ENCODE data around the gene LRRC3B. TPM values are rescaled to one million over a fixed set of nuclear protein-coding genes. Genes with fewer than 3 reads are reported as not detected.

LRRC3B gene
- total RNA-seq, 1 donor from 2014 or later: 0.43 TPM

DNA sequence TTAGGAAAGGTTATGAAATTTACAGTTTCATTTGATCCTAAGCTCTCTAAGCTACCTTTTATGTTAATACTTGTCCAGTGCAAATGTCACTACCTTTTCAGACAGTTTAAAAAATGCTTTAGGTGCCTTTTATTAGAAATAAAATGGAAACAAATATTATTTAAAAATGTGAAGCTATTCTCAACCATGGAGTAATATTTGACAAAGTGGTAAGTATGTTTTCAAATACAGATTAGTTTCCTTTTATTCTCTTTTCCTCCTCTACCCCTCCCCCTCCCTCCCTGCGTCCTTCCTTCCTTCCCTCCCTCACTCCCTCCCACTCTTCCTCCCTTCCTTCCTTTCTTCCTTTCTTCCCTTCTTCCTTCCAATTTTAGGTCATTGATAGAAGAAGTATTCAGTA, 6.3 kb downstream of the LRRC3B start:
- DNase-seq (ENCODE audit: low spot score): no peak
- intact Hi-C loops (cut with DNase I): loop anchor here (1.0 kb wide), 1 partner anchor 13 kb away; no protein-coding TSS in a partner anchor

DNA sequence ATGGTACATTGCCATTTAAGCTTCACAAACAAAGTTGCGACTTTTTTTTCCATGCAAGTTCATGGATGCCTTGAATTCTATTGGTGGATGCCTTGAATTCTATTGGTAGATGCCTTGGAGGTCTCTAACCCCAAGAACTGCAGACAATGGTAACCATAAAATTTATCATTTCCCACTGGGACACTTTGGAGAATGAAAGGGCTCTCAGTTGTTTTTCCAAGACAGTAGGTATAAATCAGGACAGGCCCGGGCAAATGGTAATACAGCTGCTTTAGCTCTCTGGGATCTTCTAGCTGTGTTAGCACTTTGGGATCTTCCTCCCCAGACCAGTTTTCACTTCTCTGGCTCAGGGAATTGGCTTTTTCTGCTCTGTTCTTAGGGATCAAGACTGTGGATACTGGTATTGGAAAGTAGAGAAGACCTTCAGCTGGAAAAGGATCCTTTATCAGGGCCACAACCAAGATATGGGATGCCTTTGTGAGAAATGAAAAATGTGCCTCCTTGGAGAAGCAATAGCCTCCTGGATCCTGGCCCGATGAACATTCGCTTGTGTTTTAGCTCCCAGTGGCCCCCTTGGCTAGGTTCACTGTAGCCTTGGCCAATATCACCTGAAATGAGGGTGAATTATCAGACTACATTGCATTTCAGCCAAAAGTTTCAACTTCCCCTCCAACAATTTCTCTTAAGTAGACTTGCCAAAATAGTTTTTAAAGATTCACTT, 8.3 kb downstream of the LRRC3B start:
- intact Hi-C loops (cut with DNase I): no loop called here
- no peak for DNase-seq (ENCODE audit: low spot score)

DNA sequence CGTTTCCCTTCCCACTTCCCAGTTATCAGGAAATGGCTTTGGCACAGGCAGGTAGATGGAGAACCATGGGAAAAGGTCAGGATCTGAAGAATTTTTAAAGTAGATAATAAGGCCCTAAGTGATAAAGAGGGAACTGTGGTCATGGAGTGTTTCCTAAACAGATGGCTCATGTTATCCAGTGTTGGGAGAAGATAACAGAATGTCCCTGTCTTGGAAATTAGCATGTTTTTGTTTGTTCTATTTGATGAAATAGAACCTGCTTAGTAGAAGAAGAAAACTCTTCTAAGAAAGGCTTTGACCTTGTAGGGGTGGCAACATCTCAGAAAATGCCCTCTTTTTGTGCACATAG, 8.8 kb downstream of the LRRC3B start:
- intact Hi-C loops (cut with DNase I): no loop called here
- DNase-seq (ENCODE audit: low spot score): no peak

GRCh38 chr3:26634601-26635000, 12.0 kb downstream of the LRRC3B start:
- no peak for DNase-seq (ENCODE audit: low spot score)
- intact Hi-C loops (cut with DNase I): no loop called here

DNA sequence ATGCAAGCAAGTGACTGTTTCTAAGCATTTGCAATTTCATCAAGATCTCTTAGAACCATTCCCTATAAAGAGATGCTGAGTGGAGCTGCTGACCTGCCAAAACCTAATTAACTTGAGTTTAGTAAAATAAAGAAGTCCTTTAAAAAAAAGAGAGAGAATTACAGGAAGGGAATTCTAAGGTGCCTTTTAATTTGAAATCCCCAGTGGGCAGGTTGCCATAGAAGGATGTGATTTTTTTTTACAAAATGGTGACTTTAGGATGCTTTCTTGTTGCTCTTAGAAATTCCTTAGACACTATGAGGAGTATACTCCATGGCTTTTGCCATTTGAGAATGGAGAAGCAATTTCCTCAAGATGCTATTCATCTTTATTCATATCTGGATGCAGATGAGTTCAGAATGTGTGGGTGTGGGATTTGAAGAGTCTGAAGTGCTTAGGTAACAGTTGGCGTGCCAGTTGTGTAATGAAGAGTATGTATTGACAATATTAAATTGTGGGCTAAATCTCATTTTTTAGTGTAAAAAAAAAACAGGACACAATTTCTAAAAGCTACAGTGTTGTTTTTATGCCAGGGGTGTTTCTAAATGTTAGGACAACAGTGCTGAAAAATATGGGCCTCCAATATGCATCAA, 13.6 kb downstream of the LRRC3B start:
- intact Hi-C loops (cut with DNase I): no loop called here
- DNase-seq (ENCODE audit: low spot score): no peak

DNA sequence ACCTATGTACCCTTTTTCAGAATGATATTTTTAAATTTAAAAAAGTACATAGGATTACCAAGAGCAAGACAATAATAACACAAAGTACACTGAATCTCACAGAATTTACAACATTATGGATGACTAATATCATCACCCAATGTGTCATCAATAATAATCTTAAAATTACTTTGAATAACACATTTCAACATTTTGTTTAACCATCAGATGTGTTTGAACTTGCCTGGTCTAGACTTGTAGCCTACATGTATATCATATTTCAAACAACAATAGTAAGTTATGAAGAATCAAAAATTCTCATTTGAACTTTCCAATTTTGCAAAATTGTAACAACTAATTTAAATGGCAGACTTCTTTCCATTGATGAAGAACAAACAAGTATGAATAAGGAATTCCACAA, 15.1 kb downstream of the LRRC3B start:
- intact Hi-C loops (cut with DNase I): no loop called here
- DNase-seq (ENCODE audit: low spot score): no peak

- DNase-seq (ENCODE audit: low spot score): no peak
- intact Hi-C loops (cut with DNase I): no loop called here
Measured at GRCh38 chr3:26638113-26638512, 15.5 kb downstream of the LRRC3B start.

DNA sequence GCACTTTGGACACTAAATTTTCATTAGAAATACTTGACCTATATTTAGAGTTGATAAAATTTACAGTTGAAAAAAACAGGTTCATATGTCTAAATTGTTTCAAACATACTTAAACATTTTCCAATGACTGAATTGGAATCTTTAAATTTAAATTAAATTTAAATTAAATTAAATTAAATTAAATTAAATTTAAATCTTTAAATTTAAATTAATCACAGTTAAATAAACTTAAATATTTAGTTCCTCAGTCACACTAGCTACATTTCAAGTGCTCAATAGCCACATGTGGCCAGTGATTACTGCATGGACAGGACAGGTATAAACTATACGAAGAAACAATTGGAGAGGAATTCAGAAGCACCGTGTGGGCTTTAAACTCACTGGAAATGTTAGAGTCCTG, 16.8 kb downstream of the LRRC3B start:
- DNase-seq (ENCODE audit: low spot score): no peak
- intact Hi-C loops (cut with DNase I): no loop called here

DNA sequence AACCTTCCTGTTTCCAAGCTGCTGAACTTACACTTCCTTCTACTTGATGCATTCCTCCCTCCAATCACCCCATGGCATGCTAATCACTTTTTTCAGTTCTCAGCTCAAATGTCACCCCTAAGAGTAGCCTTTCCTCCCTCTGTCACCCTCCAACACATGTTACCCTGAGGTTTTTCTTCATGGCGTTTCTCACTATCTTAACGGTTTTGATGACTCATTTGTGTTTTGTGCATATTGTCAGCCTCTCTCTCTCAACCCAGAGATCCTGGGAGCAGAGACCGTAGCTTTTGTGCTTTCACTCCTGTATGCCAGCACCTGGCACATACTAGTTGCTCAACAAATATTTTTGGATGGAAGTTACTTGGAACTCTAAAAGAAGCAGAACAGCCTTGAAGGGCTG, 24.5 kb downstream of the LRRC3B start:
- intact Hi-C loops (cut with DNase I): no loop called here

GRCh38 chr3:26648461-26648860, 25.9 kb downstream of the LRRC3B start:
- intact Hi-C loops (cut with DNase I): no loop called here
- no peak for DNase-seq (ENCODE audit: low spot score)

More for the DNA sequence above, 24.5 kb downstream of the LRRC3B start:
- no peak for DNase-seq (ENCODE audit: low spot score)

DNA sequence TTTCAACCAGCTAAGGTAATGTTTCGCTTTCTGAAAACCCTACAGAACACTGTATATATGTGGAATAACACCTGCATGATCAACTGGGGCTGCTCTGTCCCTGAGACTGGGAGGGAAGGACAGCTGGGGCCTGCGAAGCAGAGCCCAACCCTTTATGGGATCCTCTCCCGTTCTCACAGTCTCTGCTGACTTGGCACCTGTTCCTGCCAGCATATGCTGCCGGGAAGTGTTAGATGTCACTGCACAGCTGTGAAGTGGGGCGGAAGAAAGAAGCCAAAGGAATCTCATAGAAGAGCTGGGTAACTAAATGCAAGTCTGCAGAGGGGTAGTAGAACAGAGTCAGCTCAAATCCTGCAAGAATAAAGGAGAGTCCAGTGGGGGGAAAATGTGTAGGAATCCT, 29.6 kb downstream of the LRRC3B start:
- DNase-seq (ENCODE audit: low spot score): no peak
- intact Hi-C loops (cut with DNase I): no loop called here

DNA sequence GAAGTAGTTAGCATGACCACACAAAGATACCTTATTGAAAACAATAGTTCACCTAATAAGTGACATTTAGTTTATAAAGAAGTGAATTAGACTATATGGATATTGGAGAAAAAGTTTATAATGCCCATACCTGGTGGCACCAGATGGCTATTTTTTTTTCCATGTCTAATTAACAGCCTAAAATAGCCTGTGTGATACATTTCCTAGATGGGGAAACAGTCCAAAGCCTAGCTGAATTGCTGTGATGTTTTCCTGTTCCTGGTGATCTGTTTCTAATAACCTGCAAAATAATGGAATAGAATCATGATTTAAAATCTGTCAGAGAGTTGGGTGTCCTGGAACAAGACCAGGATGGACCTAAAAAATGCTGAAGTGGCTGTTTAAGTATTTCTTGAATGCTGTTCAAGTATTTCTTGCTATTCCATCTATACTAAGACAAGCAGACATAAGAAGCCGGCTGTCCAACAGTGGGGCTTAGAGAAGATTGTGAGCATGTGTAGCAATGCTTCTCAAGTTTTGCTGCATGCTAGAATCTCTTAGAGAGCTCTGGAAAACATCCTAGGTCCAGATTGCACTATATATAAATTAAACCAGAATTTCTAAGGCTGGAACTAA, 31.3 kb downstream of the LRRC3B start:
- DNase-seq (ENCODE audit: low spot score): no peak
- intact Hi-C loops (cut with DNase I): no loop called here

DNA sequence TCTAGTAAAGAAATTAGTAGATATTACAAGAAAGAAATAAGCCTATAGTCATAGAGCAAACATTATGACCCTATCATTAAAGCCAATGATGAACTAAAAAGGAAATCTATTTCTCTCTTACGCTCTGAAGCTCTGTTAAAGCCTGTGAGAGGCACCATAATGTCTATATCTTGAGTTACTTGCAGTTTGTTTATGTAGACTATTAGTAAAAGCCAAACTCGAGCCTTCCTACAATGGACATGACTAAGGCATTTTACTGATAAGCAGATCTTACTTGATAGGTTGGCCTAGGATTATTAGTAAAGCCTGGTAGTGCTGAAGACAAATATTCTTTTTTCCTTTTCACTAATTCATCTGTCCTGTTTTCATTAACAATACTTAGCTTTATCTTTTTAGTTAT, 32.7 kb downstream of the LRRC3B start:
- no peak for DNase-seq (ENCODE audit: low spot score)
- intact Hi-C loops (cut with DNase I): no loop called here

GRCh38 chr3:26657348-26657976, 34.9 kb downstream of the LRRC3B start:
- DNase-seq (ENCODE audit: low spot score): no peak
- intact Hi-C loops (cut with DNase I): no loop called here

DNA sequence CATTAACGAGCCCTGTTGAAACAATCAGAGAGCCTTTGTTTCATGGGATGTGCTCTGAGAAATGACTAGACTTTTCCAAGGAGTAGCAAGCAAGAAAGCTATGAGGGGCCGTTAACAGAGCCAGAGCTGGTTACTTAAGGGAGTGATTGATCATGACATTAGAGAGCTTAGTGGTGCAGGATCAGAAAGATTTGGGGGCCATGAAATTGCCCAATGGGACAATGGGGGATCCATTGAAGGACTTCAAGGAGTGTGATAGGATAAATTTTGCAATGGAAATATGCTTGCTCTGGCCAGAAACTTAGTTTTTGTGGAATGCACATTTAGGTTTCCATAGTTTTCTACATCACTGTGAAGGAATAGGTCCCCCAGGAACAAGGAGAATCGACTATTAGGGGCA, 45.6 kb downstream of the LRRC3B start:
- DNase-seq (ENCODE audit: low spot score): no peak
- intact Hi-C loops (cut with DNase I): no loop called here

DNA sequence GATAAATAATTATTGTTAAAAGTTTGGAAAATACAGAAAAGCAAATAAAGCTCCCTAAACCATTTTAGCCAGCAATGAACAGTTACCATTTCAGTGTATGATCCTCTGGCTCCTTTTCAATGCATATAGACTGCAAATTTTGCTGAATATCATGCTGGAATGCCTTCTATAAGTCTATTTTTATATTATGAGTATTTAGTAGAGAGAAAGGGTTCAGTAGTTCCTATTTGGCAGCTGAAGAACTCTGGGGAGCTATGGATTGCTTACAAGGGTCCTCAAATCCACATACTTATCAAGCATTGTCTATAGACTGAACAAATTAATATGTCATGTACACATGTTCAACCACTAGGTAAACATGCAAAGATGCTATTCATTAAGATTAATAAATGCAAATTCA, 46.1 kb downstream of the LRRC3B start:
- intact Hi-C loops (cut with DNase I): no loop called here
- no peak for DNase-seq (ENCODE audit: low spot score)

GRCh38 chr3:26675336-26675735, 52.8 kb downstream of the LRRC3B start:
- intact Hi-C loops (cut with DNase I): no loop called here
- no peak for DNase-seq (ENCODE audit: low spot score)

DNA sequence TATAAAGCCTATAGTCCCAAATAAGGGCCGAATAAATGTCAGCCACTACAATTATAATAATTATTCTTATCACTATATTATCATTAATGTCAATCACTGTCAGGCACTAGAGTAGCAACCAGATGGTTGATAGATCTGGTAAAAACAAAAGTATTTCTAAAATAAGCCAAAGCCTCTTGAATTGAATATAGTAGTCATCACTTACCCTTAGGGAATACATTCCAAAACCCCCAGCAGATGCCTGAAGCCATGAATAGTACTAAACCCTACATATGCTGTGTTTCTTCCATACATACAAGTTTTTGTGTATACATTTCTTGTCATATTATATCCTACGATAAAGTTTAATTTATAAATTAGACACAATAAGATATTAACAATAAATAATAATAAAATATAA, 59.1 kb downstream of the LRRC3B start:
- intact Hi-C loops (cut with DNase I): no loop called here
- DNase-seq (ENCODE audit: low spot score): no peak

DNA sequence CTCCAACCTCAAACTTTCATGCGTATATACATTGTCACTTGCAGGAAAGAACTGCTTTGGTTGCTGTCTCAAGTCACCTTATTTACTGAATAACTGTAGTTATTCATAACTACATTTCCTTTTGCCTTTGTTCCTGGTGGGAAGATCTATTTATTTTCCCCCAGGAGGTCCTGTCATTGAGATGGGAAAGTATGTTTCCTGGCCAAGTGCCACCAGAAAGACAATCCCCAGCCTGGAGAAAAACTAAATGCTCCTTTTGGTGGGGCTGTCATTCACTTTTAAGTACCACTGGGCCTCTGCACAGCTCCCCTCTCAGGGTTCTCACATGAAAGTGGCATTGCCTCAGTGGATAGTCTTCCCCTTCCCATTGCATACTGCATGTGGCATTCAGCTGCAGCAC, 59.8 kb downstream of the LRRC3B start:
- no peak for DNase-seq (ENCODE audit: low spot score)
- intact Hi-C loops (cut with DNase I): no loop called here

DNA sequence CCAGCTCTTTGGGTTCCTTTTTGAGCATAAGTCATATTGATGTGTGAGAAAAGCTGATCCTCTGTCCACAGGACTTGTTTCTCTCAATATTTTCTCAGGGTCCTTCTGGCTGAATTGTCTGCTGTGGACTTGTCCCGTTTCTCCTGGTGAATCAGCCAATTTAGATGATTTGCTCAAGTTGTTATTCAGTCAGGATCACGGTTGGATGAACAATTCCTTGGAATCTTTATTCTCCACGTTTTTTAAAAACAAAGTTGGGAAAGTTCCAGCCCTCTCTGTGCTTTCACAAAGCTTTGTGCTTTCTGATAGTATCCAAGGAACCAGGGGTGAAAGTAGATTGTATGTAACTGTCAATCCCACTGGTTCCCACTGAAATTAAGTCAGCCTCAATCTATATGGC, 61.3 kb downstream of the LRRC3B start:
- intact Hi-C loops (cut with DNase I): no loop called here
- no peak for DNase-seq (ENCODE audit: low spot score)

DNA sequence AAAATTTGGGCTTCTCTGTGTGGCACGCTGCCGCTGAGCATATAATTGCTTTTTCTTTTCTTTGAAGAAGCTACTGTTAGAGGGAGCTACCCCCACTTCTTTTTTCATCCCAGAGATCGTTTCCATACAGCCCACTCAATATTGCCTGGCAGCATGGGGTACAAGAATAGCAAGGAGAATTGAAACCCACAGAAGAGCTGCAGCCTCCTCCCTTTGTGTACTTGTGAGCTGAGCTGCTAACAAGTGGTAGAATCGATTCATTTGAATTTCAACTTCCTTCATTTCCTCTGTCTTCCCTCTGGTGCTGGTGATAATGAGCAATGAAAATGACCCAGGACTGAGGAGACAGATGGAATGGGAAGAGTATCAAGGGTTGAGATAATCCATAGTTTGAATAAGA, 64.9 kb downstream of the LRRC3B start:
- DNase-seq (ENCODE audit: low spot score): no peak
- intact Hi-C loops (cut with DNase I): no loop called here

Measured in cardiac septum (tissue), 1 donor.